Measurements from ENCODE around the gene CAPN1. TPM values are rescaled to one million over a fixed set of nuclear protein-coding genes. Genes with fewer than 3 reads are reported as not detected.
A peak's percentile ranks its signal among the peaks of the same experiment; 100 is the strongest.

The CAPN1 gene
- total and polyA plus RNA-seq, 2 of the 13 experiments (the other 11 are each of a cell fraction or from before 2014, with no cell fraction given): 57.3 to 82.6 TPM

DNA sequence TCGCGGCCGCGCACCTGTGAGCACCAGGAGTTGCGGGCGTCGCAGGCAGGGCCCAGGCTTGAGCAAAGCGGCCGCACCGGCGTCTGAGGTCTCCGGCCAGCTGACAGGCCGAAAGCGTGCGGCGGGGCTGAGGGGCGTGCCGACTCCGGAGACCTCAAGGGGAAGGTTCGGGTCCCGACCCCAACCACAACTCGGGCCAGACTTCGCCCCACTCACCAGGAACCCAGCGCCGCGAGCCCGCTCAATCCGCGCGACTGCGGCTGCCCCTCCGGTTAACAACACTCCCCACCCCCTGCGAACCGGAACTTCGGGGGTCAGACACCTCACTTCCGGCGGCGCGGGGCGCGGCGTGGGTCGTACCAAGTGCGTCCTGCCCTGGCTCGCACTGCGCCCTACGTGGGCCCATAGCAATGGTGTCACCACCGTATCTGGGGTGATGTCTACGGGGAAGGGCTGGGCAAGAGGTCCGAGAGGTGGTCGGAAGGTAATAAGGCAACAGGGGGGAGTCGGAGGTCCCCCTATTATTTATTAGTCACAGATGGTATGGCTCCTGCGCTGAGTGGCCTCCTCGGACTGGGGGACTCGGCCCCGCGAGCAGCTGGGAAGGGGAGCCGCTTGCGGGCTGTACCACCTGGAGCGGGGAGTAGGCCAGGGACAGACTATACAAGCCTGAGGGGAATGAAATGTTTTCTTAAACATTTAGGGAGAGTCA, 47.3 kb upstream of the CAPN1 start, which contains the start of gene SYVN1 (continued):
- TF ChIP-seq BRD4 (CRISPR knock-in tag; IDR thresholded peaks at IDR 0.05) (peak; percentile 69), NFAT5 (CRISPR knock-in tag; IDR thresholded peaks at IDR 0.05) (peak; percentile 55), SALL2 (CRISPR knock-in tag; IDR thresholded peaks at IDR 0.05) (peak; percentile 67), MEF2D (CRISPR knock-in tag; IDR thresholded peaks at IDR 0.05) (no peak), ZNF431 (CRISPR knock-in tag; IDR thresholded peaks at IDR 0.05; ENCODE audit: borderline replicate concordance, low read depth) (0 out of 2 replicates have a peak, but pooled peaks have one; percentile 20), ATRX (CRISPR knock-in tag; IDR thresholded peaks at IDR 0.05; ENCODE audit: borderline replicate concordance) (no peak), NCOA2 (CRISPR knock-in tag; IDR thresholded peaks at IDR 0.05) (no peak; the same call in 1 of the 2 replicates)
- TF ChIP-seq, protein P1, sequence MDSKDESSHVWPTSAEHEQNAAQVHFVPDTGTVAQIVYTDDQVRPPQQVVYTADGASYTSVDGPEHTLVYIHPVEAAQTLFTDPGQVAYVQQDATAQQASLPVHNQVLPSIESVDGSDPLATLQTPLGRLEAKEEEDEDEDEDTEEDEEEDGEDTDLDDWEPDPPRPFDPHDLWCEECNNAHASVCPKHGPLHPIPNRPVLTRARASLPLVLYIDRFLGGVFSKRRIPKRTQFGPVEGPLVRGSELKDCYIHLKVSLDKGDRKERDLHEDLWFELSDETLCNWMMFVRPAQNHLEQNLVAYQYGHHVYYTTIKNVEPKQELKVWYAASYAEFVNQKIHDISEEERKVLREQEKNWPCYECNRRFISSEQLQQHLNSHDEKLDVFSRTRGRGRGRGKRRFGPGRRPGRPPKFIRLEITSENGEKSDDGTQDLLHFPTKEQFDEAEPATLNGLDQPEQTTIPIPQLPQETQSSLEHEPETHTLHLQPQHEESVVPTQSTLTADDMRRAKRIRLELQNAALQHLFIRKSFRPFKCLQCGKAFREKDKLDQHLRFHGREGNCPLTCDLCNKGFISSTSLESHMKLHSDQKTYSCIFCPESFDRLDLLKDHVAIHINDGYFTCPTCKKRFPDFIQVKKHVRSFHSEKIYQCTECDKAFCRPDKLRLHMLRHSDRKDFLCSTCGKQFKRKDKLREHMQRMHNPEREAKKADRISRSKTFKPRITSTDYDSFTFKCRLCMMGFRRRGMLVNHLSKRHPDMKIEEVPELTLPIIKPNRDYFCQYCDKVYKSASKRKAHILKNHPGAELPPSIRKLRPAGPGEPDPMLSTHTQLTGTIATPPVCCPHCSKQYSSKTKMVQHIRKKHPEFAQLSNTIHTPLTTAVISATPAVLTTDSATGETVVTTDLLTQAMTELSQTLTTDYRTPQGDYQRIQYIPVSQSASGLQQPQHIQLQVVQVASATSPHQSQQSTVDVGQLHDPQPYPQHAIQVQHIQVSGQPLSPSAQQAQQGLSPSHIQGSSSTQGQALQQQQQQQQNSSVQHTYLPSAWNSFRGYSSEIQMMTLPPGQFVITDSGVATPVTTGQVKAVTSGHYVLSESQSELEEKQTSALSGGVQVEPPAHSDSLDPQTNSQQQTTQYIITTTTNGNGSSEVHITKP (CRISPR knock-in tag; IDR thresholded peaks at IDR 0.05; ENCODE audit: low read depth): peak; percentile 99
- TF ChIP-seq, protein P2, sequence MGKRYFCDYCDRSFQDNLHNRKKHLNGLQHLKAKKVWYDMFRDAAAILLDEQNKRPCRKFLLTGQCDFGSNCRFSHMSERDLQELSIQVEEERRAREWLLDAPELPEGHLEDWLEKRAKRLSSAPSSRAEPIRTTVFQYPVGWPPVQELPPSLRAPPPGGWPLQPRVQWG (CRISPR knock-in tag; IDR thresholded peaks at IDR 0.05; ENCODE audit: borderline replicate concordance, low read depth): no peak
- TF ChIP-seq, protein P3, sequence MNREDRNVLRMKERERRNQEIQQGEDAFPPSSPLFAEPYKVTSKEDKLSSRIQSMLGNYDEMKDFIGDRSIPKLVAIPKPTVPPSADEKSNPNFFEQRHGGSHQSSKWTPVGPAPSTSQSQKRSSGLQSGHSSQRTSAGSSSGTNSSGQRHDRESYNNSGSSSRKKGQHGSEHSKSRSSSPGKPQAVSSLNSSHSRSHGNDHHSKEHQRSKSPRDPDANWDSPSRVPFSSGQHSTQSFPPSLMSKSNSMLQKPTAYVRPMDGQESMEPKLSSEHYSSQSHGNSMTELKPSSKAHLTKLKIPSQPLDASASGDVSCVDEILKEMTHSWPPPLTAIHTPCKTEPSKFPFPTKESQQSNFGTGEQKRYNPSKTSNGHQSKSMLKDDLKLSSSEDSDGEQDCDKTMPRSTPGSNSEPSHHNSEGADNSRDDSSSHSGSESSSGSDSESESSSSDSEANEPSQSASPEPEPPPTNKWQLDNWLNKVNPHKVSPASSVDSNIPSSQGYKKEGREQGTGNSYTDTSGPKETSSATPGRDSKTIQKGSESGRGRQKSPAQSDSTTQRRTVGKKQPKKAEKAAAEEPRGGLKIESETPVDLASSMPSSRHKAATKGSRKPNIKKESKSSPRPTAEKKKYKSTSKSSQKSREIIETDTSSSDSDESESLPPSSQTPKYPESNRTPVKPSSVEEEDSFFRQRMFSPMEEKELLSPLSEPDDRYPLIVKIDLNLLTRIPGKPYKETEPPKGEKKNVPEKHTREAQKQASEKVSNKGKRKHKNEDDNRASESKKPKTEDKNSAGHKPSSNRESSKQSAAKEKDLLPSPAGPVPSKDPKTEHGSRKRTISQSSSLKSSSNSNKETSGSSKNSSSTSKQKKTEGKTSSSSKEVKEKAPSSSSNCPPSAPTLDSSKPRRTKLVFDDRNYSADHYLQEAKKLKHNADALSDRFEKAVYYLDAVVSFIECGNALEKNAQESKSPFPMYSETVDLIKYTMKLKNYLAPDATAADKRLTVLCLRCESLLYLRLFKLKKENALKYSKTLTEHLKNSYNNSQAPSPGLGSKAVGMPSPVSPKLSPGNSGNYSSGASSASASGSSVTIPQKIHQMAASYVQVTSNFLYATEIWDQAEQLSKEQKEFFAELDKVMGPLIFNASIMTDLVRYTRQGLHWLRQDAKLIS (CRISPR knock-in tag; IDR thresholded peaks at IDR 0.05): 0 out of 2 replicates have a peak, but pooled peaks have one; percentile 40
- TF ChIP-seq, protein P4, sequence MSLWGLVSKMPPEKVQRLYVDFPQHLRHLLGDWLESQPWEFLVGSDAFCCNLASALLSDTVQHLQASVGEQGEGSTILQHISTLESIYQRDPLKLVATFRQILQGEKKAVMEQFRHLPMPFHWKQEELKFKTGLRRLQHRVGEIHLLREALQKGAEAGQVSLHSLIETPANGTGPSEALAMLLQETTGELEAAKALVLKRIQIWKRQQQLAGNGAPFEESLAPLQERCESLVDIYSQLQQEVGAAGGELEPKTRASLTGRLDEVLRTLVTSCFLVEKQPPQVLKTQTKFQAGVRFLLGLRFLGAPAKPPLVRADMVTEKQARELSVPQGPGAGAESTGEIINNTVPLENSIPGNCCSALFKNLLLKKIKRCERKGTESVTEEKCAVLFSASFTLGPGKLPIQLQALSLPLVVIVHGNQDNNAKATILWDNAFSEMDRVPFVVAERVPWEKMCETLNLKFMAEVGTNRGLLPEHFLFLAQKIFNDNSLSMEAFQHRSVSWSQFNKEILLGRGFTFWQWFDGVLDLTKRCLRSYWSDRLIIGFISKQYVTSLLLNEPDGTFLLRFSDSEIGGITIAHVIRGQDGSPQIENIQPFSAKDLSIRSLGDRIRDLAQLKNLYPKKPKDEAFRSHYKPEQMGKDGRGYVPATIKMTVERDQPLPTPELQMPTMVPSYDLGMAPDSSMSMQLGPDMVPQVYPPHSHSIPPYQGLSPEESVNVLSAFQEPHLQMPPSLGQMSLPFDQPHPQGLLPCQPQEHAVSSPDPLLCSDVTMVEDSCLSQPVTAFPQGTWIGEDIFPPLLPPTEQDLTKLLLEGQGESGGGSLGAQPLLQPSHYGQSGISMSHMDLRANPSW (CRISPR knock-in tag; IDR thresholded peaks at IDR 0.05; ENCODE audit: borderline replicate concordance): 0 out of 2 replicates have a peak, but pooled peaks have one; percentile 58
